Hepatocyte (in vitro differentiated cells): Measurements from ENCODE around the gene KIAA0753.

Experiments
- CTCF ChIP-seq: fragments of 200-600 bp; sonication (generic); IDR thresholded peaks from 2 replicates; pipeline ENCODE4 v1.5.1; 2016; ENCODE audit warnings: antibody characterized with exemption, mild to moderate bottlenecking; ENCODE audit not compliant: poor library complexity
- EZH2phosphoT487 ChIP-seq: fragments of 200-600 bp; sonication (generic); IDR thresholded peaks from one replicate; pipeline ENCODE4 v1.6.1; 2018; ENCODE audit warnings: antibody characterized with exemption, mild to moderate bottlenecking, low read depth, moderate library complexity; ENCODE audit not compliant: unreplicated experiment, severe bottlenecking

DNA sequence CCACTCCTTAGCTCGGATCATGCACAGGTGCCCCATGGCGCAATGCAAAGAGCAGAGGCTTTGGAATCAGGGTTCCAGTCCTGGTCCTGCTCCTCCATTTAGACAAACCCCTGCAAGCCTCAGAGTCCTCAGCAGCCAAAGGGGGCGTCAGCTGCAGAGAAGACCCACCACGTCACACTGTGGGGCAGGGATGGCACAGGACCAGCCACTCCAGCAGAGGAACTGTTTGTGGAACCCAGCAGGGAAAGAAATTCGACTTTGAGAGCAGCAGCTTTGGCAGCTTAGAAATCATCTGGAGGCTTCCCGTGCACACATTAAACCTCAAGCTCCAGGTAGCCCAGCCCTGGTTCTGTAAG lies 36.3 kb upstream of the KIAA0753 start:
- no peak for TF ChIP-seq CTCF
- no peak for TF ChIP-seq EZH2phosphoT487
